Erythroblast (primary cell): ENCODE measurements around the gene ADAP1.
"Not testable (repeated sequence)": the region's sequence is repeated elsewhere in the genome, so short reads cannot be mapped to it uniquely, and the experiment has no call there.

Experiments
- DNase-seq, 2 experiments: peaks; one replicate each; lab custom pipeline; 2025; lab: John Stamatoyannopoulos, UW
- GATA1 ChIP-seq: IDR thresholded peaks from 2 replicates; pipeline ENCODE4 v1.6.1; 2011; ENCODE audit warnings: low read depth, mild to moderate bottlenecking, control low read depth, low read length, moderate library complexity
- POLR2A ChIP-seq: IDR thresholded peaks from 2 replicates; pipeline ENCODE4 v1.6.1; 2011; ENCODE audit warnings: mild to moderate bottlenecking, low read length

The ADAP1 gene

DNA sequence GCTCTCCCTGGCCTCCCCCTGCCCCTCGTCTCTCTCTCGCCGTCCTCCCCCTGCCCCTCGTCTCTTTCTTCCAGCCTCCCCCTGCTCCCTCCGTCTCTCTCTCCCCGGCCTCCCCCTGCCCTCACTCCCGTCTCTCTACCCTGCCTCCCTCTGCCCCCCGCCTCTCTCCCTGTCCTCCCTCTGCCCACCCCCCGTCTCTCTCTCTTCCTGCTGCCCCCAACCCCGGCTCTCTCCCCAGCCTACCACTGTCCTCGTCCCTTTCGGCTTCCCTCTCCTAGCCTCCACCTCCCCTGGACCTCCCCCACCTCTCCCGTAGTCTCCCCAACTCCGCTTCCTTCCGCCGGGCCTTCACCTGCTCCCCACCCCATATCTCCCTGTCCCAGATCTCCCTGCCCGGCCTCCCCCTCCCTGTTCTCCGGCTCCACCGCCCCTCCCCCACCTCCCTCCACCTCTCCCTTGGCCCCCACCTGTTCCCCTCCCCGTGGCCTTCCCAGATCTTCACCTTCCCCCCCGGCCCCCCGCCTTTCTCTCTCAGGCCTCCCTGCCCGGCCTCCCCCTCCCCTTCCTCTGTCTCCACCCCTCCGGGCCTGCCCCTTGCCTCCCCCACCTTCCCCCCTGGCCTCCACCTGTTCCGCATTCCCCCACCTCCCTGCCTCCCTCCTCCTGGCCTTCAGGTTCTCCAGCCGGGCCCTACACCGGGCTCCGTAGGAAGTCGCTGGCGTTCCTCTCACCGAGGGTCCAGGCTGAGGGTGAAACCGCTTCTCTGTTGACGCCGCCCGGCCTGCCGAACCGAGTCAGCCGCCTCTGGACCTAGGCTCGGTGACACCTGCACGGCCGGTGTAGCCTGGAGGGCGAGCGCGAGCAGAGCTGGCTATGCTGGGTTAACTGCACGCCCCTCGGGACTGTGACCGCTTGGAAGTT, 76.9 kb downstream of the ADAP1 start:
- peak; percentile 76 to 79 for DNase-seq
- no peak for TF ChIP-seq POLR2A
- TF ChIP-seq GATA1, result no peak

GRCh38 chr7:876972-877311, 77.5 kb downstream of the ADAP1 start:
- TF ChIP-seq GATA1, result no peak
- no peak for TF ChIP-seq POLR2A
- peak; percentile 76 to 84 for DNase-seq

- peak; percentile 74 for TF ChIP-seq POLR2A
- no peak for TF ChIP-seq GATA1
- peak; percentile 99 for DNase-seq
Observed at GRCh38 chr7:876077-876971, 78.2 kb downstream of the ADAP1 start, which contains the start of gene GET4. Gene GET4 (plus strand): TSS chr7:876554. CDS start chr7:876646, 92 bp downstream.

DNA sequence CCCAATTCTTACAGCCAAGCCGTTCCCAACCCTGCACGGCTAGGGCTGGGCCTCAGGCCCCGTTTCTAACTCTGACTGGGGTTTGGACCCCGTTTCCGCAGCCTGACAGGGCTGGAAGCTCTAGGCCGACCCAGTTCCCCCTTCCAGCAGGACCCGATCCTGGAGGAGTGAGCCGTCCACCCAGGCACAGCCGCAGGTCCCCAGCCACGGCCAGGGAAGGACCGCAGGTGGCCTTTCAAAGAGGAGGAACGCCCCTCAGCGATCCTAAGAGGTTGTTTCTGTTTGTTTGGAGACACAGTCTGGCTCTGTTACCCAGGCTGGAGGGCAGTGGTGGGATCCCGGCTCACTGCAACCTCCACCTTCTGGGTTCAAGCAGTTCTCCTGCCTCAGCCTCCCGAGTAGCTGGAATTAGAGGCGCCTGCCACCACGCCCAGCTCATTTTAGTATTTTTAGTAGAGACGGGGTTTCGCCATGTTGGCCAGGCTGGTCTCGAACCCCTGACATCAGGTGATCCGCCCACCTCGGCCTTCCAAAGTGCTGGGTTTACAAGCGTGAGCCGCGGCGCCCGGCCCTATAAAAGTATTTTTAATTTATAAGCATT, 78.9 kb downstream of the ADAP1 start:
- no peak for TF ChIP-seq GATA1
- TF ChIP-seq POLR2A, result no peak
- peak in 1 of 2 experiments; percentile 51 for DNase-seq

- TF ChIP-seq GATA1 (no peak), POLR2A (no peak)
- DNase-seq, result peak in 1 of 2 experiments; percentile 38
Observed at GRCh38 chr7:875051-875450, 79.4 kb downstream of the ADAP1 start.

DNA sequence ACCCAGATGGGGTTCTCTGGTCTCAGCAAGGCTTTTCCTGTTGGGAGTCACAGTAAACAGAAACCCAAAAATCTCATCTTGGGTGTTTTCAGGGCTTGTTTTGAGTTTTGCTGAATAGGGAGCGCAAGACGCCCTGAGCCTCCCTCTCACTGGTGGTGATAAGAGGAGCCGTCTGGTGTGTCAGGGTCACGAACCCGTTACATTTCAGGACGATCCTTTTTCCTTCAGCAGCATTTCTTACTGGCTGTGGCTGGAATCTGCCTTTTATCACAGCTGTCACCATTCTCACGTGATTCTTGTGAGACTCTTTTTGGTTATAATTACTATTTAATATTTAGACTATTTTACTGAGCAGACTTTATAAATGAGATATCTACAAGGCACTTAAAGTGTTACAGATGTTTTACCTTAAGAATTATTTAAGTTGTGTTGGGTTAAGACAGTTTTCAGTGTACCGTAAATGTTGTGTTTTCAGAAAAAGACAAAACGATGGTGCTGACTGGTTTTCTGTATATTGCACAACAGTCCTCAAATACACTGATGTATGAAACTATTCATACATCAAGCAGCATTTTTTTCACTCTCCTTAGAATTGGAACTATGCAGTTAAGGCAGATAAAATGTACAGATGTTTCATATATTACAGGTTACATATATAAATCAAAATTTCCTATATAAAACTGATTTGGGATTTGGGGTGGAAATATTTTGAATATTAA, 80.3 kb downstream of the ADAP1 start:
- no peak for TF ChIP-seq GATA1
- no peak for TF ChIP-seq POLR2A
- peak; percentile 63 to 68 for DNase-seq

- TF ChIP-seq POLR2A, result no peak
- no peak for TF ChIP-seq GATA1
- peak; percentile 88 to 90 for DNase-seq
Observed at GRCh38 chr7:873367-874002, 81.0 kb downstream of the ADAP1 start.

GRCh38 chr7:872685-873084, 81.8 kb downstream of the ADAP1 start:
- not testable (repeated sequence) for DNase-seq

DNA sequence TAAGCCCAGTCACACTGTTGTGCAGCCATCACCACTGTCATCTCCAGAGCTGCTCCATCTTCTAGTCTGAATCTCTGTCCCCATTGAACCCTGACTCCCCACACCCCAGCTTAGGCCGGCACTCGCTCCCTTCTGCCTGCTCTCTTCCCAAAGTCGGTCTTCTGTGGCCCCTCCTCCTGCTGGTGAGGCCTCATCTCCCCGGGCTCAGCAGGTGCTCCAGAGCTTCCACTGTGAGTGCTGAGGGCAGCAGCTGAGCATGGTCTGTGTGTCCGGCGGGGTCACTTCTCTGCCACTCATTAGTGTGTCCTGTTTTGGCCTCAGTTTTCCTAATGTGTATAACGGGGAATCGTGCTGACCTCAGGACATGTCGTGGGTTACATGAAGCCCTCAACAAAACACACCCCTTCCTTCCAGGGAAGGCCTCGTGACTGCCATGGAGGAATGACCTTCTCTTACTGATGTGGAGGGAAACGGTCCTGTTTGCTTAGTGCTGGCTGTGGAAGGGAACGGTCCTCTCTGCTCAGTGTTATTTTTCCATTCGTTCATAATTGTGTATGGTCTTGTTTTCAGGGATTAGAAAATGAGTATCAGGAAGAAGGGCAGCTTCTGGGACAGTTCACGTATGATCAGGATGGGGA, 82.5 kb downstream of the ADAP1 start:
- peak in 1 of 2 experiments; percentile 21 for DNase-seq
- no peak for TF ChIP-seq GATA1

GRCh38 chr7:869348-869747, 85.1 kb downstream of the ADAP1 start:
- DNase-seq, result no peak
- TF ChIP-seq GATA1, result no peak

- TF ChIP-seq POLR2A (no peak), GATA1 (no peak)
- DNase-seq, result no peak
Observed at GRCh38 chr7:868189-868486, 86.3 kb downstream of the ADAP1 start.

DNA sequence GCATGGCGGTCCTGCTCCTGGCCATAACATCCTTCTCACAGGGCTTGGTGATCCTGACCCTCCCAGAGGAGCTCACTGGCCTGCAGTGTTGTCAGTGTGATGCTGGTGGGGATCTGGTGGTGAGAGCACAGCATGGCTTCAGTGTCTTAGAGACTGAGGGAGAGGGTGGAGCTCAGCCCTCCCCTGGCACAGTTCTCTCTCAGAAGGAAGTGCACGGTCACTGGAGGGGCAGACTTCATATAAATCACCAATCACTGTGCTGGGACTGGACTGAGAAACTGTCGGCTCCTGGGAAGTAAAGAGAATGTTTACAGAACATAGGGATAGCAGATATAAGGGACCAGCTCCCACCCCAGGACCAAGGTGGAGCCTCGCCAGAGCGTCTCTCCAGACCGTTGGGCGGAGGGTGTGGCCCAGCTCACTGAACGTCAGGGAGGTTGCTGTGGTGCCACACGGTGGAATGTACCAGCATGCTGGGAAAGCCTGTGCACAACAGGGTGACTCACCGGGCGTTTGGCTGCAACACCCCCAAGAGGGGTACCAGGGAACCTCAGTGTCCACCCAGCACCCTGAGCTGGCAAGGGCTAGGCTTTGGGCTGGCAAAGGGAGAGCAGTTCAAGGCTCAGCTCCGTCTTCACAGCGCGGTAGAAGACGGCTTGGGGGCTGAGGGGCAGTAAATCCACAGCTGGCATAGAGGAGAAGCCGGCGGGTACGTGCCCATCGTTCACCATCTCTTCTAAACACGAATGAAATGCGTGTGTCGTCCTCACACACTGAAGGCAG, 86.9 kb downstream of the ADAP1 start:
- TF ChIP-seq GATA1, result no peak
- TF ChIP-seq POLR2A, result no peak

DNA sequence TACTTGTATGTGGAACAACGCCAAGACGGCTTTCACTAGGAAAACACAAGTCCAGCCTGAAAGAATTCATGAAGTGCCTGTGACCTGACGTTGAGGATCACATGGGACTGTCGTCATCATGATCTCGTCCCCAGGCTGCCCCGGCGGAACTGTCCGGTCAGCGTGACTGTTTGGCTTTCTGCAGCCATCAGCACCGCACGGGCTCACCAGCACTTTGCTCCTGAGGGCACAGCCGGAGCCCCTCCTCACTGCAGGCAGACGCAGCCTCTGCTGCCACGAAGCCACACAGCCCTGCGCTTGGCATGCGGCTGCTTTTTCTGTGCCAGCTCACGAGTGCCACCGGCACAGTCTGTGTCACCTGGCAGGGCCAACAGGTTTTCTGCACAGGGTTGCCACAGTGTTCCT, 87.5 kb downstream of the ADAP1 start:
- TF ChIP-seq POLR2A (no peak), GATA1 (no peak)
- no peak for DNase-seq

More for the DNA sequence above, 86.9 kb downstream of the ADAP1 start:
- DNase-seq, result peak in 1 of 2 experiments; percentile 16
